A549 (cell line): ENCODE data around the gene KCNQ1.

Source experiments
- FOXS1 ChIP-seq: fragments of 250-450 bp; sonication (Bioruptor Pico); IDR thresholded peaks from 2 replicates; pipeline ENCODE4 v1.5.0; 2020; ENCODE audit warnings: mild to moderate bottlenecking, moderate library complexity
- HDAC2 ChIP-seq: fragments of 200-600 bp; sonication (generic); IDR thresholded peaks from 2 replicates; pipeline ENCODE4 v1.6.1; 2016
- MAZ ChIP-seq: fragments of 150-350 bp; IDR thresholded peaks from 2 replicates; pipeline ENCODE4 v1.6.1; 2014; ENCODE audit warnings: antibody characterized with exemption, low read depth, low read length, borderline replicate concordance
- POLR2A ChIP-seq: IDR thresholded peaks from 2 replicates; pipeline ENCODE4 v1.6.1; 2012; ENCODE audit warnings: mild to moderate bottlenecking, low read length
- RAD21 ChIP-seq, 2 experiments: fragments of >200 bp in 1 of 2; sonication (Bioruptor Twin) in 1 of 2; formaldehyde crosslinking in 1 of 2; IDR thresholded peaks in 1 of 2; conservative IDR thresholded peaks in 1 of 2; 2 replicates in 1 of 2; 3 replicates in 1 of 2; pipeline ENCODE4 v1.6.1; 2012 to 2018; ENCODE audit warnings: inconsistent platforms in 1 of 2
- RCOR1 ChIP-seq: fragments of 150-350 bp; IDR thresholded peaks from 2 replicates; pipeline ENCODE4 v1.6.1; 2014; ENCODE audit warnings: antibody characterized with exemption, low read length, low read depth
- SMC3 ChIP-seq: fragments of >200 bp; sonication (Bioruptor Twin); formaldehyde crosslinking; IDR thresholded peaks from 3 replicates; pipeline ENCODE4 v1.6.1; 2018; ENCODE audit warnings: inconsistent platforms
- TF ChIP-seq, protein P1 (sequence below): fragments of >200 bp; sonication (Bioruptor Twin); formaldehyde crosslinking; IDR thresholded peaks from 3 replicates; pipeline ENCODE4 v1.5.1; 2016
- TF ChIP-seq, protein P2 (sequence below): IDR thresholded peaks from 2 replicates; pipeline ENCODE4 v1.6.1; 2012
- TF ChIP-seq, protein P3 (sequence below): fragments of 450-650 bp; IDR thresholded peaks from 2 replicates; pipeline ENCODE4 v1.6.1; 2014; ENCODE audit warnings: antibody characterized with exemption
- TF ChIP-seq, protein P4 (sequence below): fragments of 200-600 bp; sonication (generic); IDR thresholded peaks from 2 replicates; pipeline ENCODE4 v1.6.1; 2016; ENCODE audit warnings: antibody characterized with exemption, mild to moderate bottlenecking, moderate library complexity
- TF ChIP-seq, protein P5 (sequence below): fragments of 250-450 bp; sonication (Bioruptor Pico); IDR thresholded peaks from 2 replicates; pipeline ENCODE4 v1.5.0; 2021; ENCODE audit warnings: mild to moderate bottlenecking, moderate library complexity, borderline replicate concordance

DNA sequence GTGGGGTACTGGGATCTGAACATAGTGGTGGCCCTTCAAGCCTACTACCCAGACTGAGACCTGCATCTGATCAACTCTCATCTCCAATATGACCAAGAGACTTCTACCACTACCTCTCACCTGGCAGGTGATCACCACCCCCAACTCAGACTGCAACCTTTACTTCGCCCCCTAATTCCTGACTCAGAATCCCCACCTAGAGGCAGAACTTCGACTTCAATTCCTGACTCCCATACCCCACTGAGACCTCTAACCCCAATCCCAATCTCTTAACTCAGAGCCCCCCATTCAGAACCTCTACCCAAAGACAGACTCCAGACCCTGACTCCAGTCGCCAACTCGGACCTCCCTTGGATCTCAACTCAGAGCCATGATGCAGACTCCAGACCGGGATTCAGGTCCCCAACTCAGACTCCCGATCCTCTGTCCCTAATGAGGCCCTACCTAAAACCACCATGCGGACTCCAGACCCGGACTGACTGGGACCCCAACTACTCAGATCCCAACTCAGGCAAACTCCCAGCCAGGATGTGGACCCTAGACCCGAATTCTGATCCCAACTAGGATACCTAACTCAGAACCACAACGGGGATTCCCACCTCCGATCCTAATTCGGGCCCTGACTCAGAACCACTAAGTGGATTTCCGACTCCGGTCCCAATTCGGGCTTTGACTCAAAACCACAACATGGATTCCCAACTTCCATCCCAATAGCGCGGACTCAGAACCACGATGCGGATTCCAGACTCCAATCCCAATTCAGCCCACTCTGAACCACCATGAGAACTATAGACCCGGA, 253.8 kb downstream of the KCNQ1 start:
- TF ChIP-seq, protein P1, sequence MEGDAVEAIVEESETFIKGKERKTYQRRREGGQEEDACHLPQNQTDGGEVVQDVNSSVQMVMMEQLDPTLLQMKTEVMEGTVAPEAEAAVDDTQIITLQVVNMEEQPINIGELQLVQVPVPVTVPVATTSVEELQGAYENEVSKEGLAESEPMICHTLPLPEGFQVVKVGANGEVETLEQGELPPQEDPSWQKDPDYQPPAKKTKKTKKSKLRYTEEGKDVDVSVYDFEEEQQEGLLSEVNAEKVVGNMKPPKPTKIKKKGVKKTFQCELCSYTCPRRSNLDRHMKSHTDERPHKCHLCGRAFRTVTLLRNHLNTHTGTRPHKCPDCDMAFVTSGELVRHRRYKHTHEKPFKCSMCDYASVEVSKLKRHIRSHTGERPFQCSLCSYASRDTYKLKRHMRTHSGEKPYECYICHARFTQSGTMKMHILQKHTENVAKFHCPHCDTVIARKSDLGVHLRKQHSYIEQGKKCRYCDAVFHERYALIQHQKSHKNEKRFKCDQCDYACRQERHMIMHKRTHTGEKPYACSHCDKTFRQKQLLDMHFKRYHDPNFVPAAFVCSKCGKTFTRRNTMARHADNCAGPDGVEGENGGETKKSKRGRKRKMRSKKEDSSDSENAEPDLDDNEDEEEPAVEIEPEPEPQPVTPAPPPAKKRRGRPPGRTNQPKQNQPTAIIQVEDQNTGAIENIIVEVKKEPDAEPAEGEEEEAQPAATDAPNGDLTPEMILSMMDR, result no peak
- no peak for TF ChIP-seq POLR2A
- TF ChIP-seq, protein P2, sequence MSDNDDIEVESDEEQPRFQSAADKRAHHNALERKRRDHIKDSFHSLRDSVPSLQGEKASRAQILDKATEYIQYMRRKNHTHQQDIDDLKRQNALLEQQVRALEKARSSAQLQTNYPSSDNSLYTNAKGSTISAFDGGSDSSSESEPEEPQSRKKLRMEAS, result no peak
- TF ChIP-seq FOXS1 (CRISPR knock-in tag), result no peak
- TF ChIP-seq SMC3, result no peak
- no peak for TF ChIP-seq HDAC2
- TF ChIP-seq, protein P3, sequence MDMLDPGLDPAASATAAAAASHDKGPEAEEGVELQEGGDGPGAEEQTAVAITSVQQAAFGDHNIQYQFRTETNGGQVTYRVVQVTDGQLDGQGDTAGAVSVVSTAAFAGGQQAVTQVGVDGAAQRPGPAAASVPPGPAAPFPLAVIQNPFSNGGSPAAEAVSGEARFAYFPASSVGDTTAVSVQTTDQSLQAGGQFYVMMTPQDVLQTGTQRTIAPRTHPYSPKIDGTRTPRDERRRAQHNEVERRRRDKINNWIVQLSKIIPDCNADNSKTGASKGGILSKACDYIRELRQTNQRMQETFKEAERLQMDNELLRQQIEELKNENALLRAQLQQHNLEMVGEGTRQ, result no peak
- TF ChIP-seq, protein P4, sequence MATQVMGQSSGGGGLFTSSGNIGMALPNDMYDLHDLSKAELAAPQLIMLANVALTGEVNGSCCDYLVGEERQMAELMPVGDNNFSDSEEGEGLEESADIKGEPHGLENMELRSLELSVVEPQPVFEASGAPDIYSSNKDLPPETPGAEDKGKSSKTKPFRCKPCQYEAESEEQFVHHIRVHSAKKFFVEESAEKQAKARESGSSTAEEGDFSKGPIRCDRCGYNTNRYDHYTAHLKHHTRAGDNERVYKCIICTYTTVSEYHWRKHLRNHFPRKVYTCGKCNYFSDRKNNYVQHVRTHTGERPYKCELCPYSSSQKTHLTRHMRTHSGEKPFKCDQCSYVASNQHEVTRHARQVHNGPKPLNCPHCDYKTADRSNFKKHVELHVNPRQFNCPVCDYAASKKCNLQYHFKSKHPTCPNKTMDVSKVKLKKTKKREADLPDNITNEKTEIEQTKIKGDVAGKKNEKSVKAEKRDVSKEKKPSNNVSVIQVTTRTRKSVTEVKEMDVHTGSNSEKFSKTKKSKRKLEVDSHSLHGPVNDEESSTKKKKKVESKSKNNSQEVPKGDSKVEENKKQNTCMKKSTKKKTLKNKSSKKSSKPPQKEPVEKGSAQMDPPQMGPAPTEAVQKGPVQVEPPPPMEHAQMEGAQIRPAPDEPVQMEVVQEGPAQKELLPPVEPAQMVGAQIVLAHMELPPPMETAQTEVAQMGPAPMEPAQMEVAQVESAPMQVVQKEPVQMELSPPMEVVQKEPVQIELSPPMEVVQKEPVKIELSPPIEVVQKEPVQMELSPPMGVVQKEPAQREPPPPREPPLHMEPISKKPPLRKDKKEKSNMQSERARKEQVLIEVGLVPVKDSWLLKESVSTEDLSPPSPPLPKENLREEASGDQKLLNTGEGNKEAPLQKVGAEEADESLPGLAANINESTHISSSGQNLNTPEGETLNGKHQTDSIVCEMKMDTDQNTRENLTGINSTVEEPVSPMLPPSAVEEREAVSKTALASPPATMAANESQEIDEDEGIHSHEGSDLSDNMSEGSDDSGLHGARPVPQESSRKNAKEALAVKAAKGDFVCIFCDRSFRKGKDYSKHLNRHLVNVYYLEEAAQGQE, result no peak
- TF ChIP-seq RCOR1, result no peak
- no peak for TF ChIP-seq MAZ
- TF ChIP-seq, protein P5, sequence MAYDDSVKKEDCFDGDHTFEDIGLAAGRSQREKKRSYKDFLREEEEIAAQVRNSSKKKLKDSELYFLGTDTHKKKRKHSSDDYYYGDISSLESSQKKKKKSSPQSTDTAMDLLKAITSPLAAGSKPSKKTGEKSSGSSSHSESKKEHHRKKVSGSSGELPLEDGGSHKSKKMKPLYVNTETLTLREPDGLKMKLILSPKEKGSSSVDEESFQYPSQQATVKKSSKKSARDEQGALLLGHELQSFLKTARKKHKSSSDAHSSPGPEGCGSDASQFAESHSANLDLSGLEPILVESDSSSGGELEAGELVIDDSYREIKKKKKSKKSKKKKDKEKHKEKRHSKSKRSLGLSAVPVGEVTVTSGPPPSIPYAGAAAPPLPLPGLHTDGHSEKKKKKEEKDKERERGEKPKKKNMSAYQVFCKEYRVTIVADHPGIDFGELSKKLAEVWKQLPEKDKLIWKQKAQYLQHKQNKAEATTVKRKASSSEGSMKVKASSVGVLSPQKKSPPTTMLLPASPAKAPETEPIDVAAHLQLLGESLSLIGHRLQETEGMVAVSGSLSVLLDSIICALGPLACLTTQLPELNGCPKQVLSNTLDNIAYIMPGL, result no peak
- 0 out of 5 replicates have a peak, but pooled peaks of 1 of the 2 experiments have one; percentile 10 for TF ChIP-seq RAD21 (conservative IDR thresholded peaks at IDR 0.05 in 1 of 2, IDR thresholded peaks at IDR 0.05 in 1 of 2)
